Ovary (tissue), 9 donors: Measurements from ENCODE around the gene HLA-DRB5. TPM values are rescaled to one million over a fixed set of nuclear protein-coding genes. Genes with fewer than 3 reads are reported as not detected.
"Not testable (repeated sequence)": the region's sequence is repeated elsewhere in the genome, so short reads cannot be mapped to it uniquely, and the experiment has no call there.

Experiments used
- DNase-seq, 5 donors: peaks; one replicate each; pipeline ENCODE4 v3.0.0-alpha.2; 2019 to 2020
- H3K27ac ChIP-seq, 2 donors: fragments of 200-600 bp; one replicate each; pipeline versions ENCODE4 v1.5.1 to v1.8.0; 2019 to 2022
- H3K27me3 ChIP-seq: fragments of 200-600 bp; one replicate; pipeline ENCODE4 v1.8.0; 2022
- H3K36me3 ChIP-seq: fragments of 200-600 bp; sonication (generic); one replicate; pipeline ENCODE4 v1.5.1; 2019
- H3K4me1 ChIP-seq: one replicate; pipeline ENCODE4 v1.8.1; 2013; ENCODE audit warnings: mild to moderate bottlenecking, moderate library complexity; ENCODE audit not compliant: insufficient read depth
- H3K4me3 ChIP-seq: fragments of 200-600 bp; sonication (generic); one replicate; pipeline ENCODE4 v1.5.1; 2017
- H3K9me3 ChIP-seq, 2 donors: fragments of 200-600 bp in 1 of 2; sonication (generic) in 1 of 2; one replicate each; pipeline versions ENCODE4 v1.5.1 to v1.8.1; 2013 to 2019; ENCODE audit warnings: mild to moderate bottlenecking in 1 of 2, moderate library complexity in 1 of 2
- EP300 ChIP-seq: sonication (generic); formaldehyde crosslinking; IDR thresholded peaks from one replicate; pipeline ENCODE4 v1.6.1; 2017; ENCODE audit warnings: antibody characterized with exemption
- POLR2A ChIP-seq: fragments of 450-650 bp; IDR thresholded peaks from one replicate; pipeline ENCODE4 v1.6.1; 2017; ENCODE audit warnings: antibody characterized with exemption, mild to moderate bottlenecking, moderate library complexity
- WGBS, 3 donors: extraction: QIAGEN DNeasy Blood & Tissue Kit in 1 of 3; methylation state at CpG; one replicate each; pipeline versions ENCODE4 v1.1.5 to v1.1.7; 2013 to 2017; 5-methylcytosine and 5-hydroxymethylcytosine counted together
- intact Hi-C, 4 donors: fragments of 100-400 bp; cut with DNase I; formaldehyde crosslinking; loops; one replicate each; pipeline versions ENCODE4 v1.11.0 to v1.15.1; 2022 to 2023
- polyA plus RNA-seq, 2 donors: library from polyadenylated mRNA; stranded (reverse); fragments of 200-250 nt in 1 of 2; fragments of 350-450 nt in 1 of 2; fragmentation: Illumina TruSeq in 1 of 2; extraction: RNeasy Lipid Tissue Mini Kit (QIAGEN cat#74804) in 1 of 2; gene quantifications; one replicate each; pipeline ENCODE4 v1.2.3, GENCODE V29; 2013 to 2014
- total RNA-seq, 7 donors: library from RNA; depleted of rRNA in 2 of 7; stranded (reverse); fragments of >200 nt in 2 of 7; fragmentation: NEBNext Ultra II Directional in 3 of 7; extraction: Animal tissue kit (Norgen Biotek cat#: 25700) in 3 of 7; gene quantifications; one replicate each; pipeline versions ENCODE4 v1.1.0 to v1.2.4, GENCODE V29; 2016 to 2023
- TF ChIP-seq, protein P1 (sequence below), 3 donors: fragments of 450-650 bp in 2 of 3; fragments of 200-600 bp in 1 of 3; IDR thresholded peaks; one replicate each; pipeline versions ENCODE4 v1.5.1 to v1.8.0; 2016 to 2022; ENCODE audit warnings: antibody characterized with exemption in 3 of 3, mild to moderate bottlenecking in 1 of 3
- donor health status: DM: no; HTN: no; CAD: no; lungs with moderate emphysema.
- donor health status: DM: no; HTN: no; CAD: no.
- donor health status: Bipolar disorder and iron deficiency.
- donor health status: DM: yes; HTN: yes; CAD: no.
- donor health status: DM: no; HTN: no; CAD: no.
- donor health status: DM: yes; HTN: yes; CAD: no.

HLA-DRB5 gene
- total and polyA plus RNA-seq, 9 donors = 0.41 to 113 (median 16.5) TPM

GRCh38 chr6:32551410-32551809 is 21.3 kb upstream of the HLA-DRB5 start:
- Histone ChIP-seq H3K36me3 (no peaks in the 10 kb centered on the region), H3K4me3 (no peak overlapping the region), H3K4me1 (no peaks in the 10 kb centered on the region), H3K9me3 (no peaks in the 10 kb centered on the region), H3K27ac (no peak overlapping the region), H3K27me3 (no peaks in the 10 kb centered on the region)
- no peak for DNase-seq
- TF ChIP-seq, protein P1, sequence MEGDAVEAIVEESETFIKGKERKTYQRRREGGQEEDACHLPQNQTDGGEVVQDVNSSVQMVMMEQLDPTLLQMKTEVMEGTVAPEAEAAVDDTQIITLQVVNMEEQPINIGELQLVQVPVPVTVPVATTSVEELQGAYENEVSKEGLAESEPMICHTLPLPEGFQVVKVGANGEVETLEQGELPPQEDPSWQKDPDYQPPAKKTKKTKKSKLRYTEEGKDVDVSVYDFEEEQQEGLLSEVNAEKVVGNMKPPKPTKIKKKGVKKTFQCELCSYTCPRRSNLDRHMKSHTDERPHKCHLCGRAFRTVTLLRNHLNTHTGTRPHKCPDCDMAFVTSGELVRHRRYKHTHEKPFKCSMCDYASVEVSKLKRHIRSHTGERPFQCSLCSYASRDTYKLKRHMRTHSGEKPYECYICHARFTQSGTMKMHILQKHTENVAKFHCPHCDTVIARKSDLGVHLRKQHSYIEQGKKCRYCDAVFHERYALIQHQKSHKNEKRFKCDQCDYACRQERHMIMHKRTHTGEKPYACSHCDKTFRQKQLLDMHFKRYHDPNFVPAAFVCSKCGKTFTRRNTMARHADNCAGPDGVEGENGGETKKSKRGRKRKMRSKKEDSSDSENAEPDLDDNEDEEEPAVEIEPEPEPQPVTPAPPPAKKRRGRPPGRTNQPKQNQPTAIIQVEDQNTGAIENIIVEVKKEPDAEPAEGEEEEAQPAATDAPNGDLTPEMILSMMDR (IDR thresholded peaks at IDR 0.05) = no peak
- TF ChIP-seq POLR2A (no peak), EP300 (no peak)
- intact Hi-C loops = loop anchor here in 1 of 4 donors (10.0 kb wide), 1 partner anchor 1457 kb away; no protein-coding TSS in a partner anchor
- 27 to 48% (median 33%) methylated on average over 4 to 5 of the region's 5 CpGs for WGBS, 3 donors

DNA sequence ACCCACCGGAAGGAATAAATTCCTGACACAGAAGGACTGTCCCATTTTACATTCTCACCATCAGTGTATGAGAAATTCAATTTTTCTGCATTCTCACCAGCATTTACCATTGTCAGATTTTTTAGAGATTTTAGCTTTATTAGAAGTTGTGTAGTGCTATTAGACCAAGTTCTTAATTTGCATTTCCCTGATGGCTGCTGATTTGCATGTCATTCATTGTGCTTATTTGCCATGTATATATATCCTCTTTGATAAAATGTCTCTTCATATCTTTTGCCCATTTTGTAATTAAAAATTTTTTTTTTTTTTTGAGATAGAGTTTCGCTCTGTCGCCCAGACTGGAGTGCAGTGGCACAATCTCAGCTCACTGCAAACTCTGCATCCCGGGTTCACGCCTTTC is 9.8 kb upstream of the HLA-DRB5 start:
- no peaks in the 10 kb centered on the region for H3K27me3 ChIP-seq
- no peak overlapping the region for H3K27ac ChIP-seq
- H3K9me3 ChIP-seq = no peaks in the 10 kb centered on the region
- TF ChIP-seq EP300 = no peak
- no peak for TF ChIP-seq POLR2A
- TF ChIP-seq, protein P1 (IDR thresholded peaks at IDR 0.05) = no peak
- no peaks in the 10 kb centered on the region for H3K36me3 ChIP-seq
- H3K4me3 ChIP-seq = no peak overlapping the region
- intact Hi-C loops = loop anchor here in 1 of 4 donors (10.0 kb wide), 1 partner anchor 45 kb away; the partner anchor contains the start of gene HLA-DRB1
- no peaks in the 10 kb centered on the region for H3K4me1 ChIP-seq
- DNase-seq = no peak
- WGBS, 3 donors = 27 to 89% (median 38%) methylated on average over 3 to 5 of the region's 5 CpGs

GRCh38 chr6:32530431-32530793 is 325 bp upstream of the HLA-DRB5 start:
- H3K4me3 ChIP-seq, H3K27ac ChIP-seq, DNase-seq, H3K4me1 ChIP-seq, H3K27me3 ChIP-seq, H3K9me3 ChIP-seq, H3K36me3 ChIP-seq: not testable (repeated sequence)
- intact Hi-C loops = loop anchor here in 1 of 4 donors (10.0 kb wide), 1 partner anchor 54 kb away; the partner anchor contains the start of gene HLA-DRB1
- WGBS, 3 donors = 0 to 18% (median 0%) methylated on average over 3 of the region's 3 CpGs

GRCh38 chr6:32522302-32523047 is 7.6 kb downstream of the HLA-DRB5 start:
- intact Hi-C loops = no loop called here

GRCh38 chr6:32519910-32520258 is 10.2 kb downstream of the HLA-DRB5 start:
- Histone ChIP-seq H3K36me3 (no peaks in the 10 kb centered on the region), H3K4me3 (no peak overlapping the region), H3K4me1 (no peaks in the 10 kb centered on the region), H3K27me3 (no peaks in the 10 kb centered on the region), H3K9me3 (no peaks in the 10 kb centered on the region), H3K27ac (no peak overlapping the region)
- intact Hi-C loops = loop anchor here in 1 of 4 donors (10.0 kb wide), 1 partner anchor 55 kb away; no protein-coding TSS in a partner anchor
- 58% methylated on average over 1 of the region's 1 CpG; no CpG with 5 or more reads in 2 of the 3 donors for WGBS, 3 donors
- DNase-seq = no peak
- TF ChIP-seq EP300 = no peak
- no peak for TF ChIP-seq POLR2A
- TF ChIP-seq, protein P1 (IDR thresholded peaks at IDR 0.05) = no peak

More at GRCh38 chr6:32522302-32523047, 7.6 kb downstream of the HLA-DRB5 start:
- Histone ChIP-seq H3K4me1 (no peaks in the 10 kb centered on the region), H3K4me3 (no peak overlapping the region), H3K36me3 (no peaks in the 10 kb centered on the region), H3K9me3 (no peaks in the 10 kb centered on the region), H3K27me3 (no peaks in the 10 kb centered on the region), H3K27ac (no peak overlapping the region)
- TF ChIP-seq, protein P1 (IDR thresholded peaks at IDR 0.05) = no peak
- DNase-seq = peak in 1 of 5 donors; percentile 17
- WGBS, 3 donors = 0 to 40% (median 12%) methylated on average over 1 to 15 of the region's 19 CpGs
